Tibial nerve (tissue), 3 donors: ENCODE data around the gene MAN2A2.
A peak's percentile ranks its signal among the peaks of the same experiment; 100 is the strongest.

Experiments used
- CTCF ChIP-seq, 5 experiments: fragments of 200-600 bp in 3 of 5; fragments of 450-650 bp in 2 of 5; sonication (generic) in 3 of 5; IDR thresholded peaks; one replicate each; pipeline ENCODE4 v1.5.1; 2016 to 2019; ENCODE audit warnings: antibody characterized with exemption in 5 of 5, mild to moderate bottlenecking in 3 of 5, moderate library complexity in 2 of 5
- POLR2A ChIP-seq, 2 donors: fragments of 450-650 bp; IDR thresholded peaks; one replicate each; pipeline ENCODE4 v1.6.1; 2017; ENCODE audit warnings: antibody characterized with exemption in 2 of 2, mild to moderate bottlenecking in 2 of 2, moderate library complexity in 2 of 2

- peak; percentile 95 to 98 (median 97) for TF ChIP-seq CTCF (IDR thresholded peaks at IDR 0.05)
- no peak for TF ChIP-seq POLR2A (IDR thresholded peaks at IDR 0.05)
These were observed 17.4 kb upstream of the MAN2A2 start for GRCh38 chr15:90885432-90886290.
